ENCODE measurements around the gene CDT1.

CDT1 gene

DNA sequence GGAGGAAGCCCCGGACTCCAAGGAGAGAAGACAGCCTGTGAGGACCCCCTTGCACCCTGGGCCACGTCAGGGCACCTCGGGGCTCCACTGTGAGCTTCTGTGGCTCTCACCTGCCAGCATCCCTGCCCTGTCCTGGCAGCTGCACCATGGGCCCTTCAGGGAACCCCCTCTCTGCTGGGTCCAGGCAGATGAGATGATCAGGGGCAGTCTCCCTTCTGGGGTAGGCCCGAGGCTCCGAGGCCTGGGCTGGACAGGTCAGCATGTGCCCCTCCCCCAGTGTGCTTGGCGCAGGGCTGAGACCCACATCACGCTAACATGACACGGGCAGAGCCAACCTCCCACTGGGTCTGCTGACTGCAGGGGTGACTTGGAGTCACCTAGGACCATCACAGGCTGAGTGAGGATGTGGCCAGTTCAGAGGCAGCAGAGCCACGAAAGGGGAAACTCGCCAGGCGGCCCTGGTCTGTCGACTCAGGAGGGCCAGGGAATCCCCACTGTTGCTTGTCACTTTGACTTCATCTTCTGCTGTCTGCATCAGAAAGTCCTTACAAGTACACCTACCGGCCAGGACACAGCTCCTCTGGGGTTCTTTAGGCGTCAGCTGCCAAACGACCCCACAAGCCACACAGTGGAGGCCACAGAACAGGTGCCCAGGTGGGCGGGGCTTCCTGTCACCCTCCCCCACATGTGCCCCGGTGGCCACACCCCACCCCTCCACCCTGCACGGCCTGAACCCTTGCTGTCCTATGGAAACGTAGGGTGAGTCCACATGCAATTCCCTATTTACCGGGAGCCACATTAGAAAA lies 50.9 kb downstream of the CDT1 start:
- H3K4me3 ChIP-seq (ENCODE audit: low read depth, low read length): no peak overlapping the region

DNA sequence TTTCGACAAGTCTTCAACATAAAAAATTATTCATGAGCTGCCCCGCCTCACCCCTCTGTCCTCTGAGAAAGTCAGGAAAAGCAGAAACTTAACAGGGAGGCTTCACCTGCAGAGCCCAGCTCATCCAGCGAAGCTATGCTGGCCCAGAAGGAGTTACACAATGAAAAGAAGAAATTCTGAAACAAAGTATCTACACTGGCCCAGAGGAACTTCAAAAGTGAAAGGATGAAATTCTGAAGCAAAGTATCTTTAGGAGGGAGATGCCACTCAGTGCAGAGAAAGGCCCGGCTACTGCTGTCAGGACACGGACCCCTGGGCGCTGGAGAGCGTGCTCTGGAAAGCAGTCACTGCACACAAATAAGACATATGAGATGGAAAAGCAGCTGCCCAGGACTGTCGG lies 51.6 kb downstream of the CDT1 start:
- H3K4me3 ChIP-seq (ENCODE audit: low read depth, low read length): no peak overlapping the region

DNA sequence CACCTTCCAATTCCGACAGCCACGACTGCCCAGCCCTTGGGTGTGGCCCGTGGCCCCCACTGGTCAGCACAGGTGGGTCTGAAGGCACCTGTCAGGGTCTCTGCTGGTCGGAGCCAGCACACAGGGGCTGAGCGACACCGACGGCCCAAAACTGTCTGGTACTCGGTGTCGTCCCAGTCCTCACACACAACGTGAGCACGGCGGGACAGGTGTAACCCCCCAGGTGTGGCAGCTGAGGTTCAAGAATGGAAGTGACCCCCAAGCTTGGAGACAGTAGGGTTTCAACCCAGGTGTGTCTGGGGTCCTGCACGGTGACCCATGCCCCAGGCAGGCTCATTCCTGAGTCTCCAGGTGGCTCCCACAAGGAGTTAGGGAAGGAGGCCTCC lies 52.1 kb downstream of the CDT1 start:
- H3K4me3 ChIP-seq (ENCODE audit: low read depth, low read length): peak overlapping the region; percentile 67

DNA sequence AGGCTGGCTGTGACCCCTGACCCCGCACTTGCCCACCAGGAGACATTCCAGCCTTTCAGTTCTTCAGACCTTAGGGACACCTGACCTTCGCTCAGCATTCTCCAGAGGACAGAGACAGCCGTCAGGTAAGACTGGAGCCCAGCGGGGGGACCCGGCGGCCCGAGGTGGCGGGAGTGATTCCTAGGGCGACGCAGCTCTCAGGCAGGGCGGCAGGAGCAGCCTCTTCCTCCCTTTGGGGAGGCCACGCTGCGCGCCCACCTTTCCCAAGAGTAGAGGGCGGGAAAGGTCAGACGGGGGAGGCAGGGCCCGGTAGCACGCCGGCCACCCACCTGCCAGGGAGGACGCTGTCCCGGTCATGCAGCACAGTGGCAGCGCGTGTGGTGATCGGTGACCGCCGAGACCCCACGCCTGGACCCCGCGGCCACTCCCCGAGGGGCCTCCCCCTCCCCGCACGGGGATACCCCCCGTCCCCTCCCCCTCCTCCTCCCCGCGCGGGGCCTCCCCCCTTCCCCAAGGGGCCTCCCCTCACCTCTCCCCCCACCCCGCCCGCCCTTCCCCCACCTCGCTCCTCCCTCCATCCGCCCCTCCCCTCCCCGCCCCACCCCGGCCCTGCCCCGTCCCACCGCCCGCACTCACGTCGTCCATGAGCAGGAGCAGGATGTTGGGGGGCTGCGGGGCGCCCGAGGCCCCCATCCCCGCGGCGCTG lies 52.7 kb downstream of the CDT1 start:
- H3K4me3 ChIP-seq (ENCODE audit: low read depth, low read length): peak overlapping the region; percentile 96

DNA sequence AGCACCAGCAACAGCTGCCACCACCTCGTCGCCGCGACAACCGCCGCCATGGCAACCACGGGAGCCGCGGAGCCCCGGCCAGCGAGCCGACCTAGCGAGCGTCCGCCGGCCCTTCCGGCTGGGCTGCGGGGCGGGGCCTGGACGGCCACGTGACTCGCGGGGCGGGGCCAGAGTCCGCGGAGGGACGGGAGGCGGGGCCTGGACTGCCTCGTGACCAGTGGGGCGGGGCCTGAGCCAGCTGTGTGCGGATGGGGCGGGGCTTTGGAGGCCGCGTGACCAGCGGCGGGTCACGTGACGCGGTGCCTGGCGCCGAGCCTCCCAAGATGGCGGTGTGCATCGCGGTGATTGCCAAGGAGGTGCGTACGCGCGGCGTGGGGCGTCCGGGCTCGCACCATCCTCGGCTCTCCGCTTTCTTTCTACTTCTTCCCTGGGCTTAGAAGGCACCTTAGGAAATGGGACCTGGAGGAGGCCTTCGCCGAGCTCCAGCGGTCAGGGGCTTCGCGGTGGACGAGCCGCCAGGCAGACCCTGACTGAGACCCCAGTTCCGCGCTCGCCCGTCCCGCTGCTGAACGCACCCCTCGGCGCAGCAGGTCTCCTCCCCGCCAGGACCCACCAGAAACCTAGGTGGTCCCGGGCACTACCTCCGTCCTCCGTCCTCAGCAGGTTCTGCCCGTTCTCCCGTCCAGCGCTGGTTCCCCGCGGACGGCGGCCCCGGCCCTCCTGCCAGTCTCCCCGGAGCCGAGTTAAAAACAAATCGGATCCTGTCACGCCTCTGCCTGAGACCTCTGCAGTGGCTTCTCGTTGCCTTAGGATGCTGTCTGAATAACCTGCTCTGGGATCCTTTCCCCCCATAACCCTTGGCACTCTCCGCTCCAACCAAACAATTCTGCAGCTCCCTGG lies 53.5 kb downstream of the CDT1 start, which contains the start of the genes GALNS and TRAPPC2L:
Gene GALNS (minus strand): TSS at position 120 of the 900 bp plus-strand sequence. CDS start 70 bp downstream, at position 50.
Gene TRAPPC2L (plus strand): TSS at position 300 of the 900 bp plus-strand sequence. CDS start 24 bp downstream, at position 324.
- H3K4me3 ChIP-seq (ENCODE audit: low read depth, low read length): peak within 1 kb of the TSS; percentile 96

DNA sequence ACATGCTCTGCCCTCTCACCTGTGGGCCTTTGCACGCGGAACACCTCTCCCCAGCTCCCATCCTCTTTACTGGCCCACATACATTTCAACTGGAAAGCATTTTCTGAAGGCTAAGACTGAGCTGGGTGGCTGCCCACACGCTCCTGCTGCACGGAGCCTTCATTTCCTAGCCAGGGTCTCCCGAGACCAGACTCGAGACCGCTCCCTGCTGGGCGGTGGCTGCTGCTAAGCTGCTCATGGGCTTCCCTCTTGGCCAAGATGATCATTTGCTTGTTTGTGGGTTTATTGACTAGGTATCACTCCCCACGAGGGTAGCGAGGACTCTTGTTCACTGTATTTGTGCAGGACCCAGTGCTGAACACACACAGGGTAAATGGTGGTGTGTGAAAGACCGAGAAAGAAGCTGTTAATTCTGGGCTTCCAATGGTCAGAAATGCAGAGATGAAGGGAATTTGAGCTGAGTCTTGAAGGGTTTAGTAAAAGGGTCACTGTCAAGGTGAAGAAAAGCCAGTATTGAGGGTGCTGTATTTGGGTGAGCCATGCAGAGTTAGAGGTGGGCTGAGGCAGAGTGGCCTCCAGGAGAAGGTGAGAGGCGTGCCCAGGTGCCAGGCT lies 54.2 kb downstream of the CDT1 start:
- H3K4me3 ChIP-seq (ENCODE audit: low read depth, low read length): peak overlapping the region; percentile 96

Measured in iPS-11a (cell line).